HG02943 (cell line): ENCODE data around the gene MBP.

ENCODE experiments used
- ATAC-seq: cut with Tn5 transposase; IDR thresholded peaks from one replicate; pipeline ENCODE4 v1.9.1; 2021; ENCODE audit warnings: mild to moderate bottlenecking, low read depth, moderate library complexity; ENCODE audit not compliant: unreplicated experiment

MBP gene

DNA sequence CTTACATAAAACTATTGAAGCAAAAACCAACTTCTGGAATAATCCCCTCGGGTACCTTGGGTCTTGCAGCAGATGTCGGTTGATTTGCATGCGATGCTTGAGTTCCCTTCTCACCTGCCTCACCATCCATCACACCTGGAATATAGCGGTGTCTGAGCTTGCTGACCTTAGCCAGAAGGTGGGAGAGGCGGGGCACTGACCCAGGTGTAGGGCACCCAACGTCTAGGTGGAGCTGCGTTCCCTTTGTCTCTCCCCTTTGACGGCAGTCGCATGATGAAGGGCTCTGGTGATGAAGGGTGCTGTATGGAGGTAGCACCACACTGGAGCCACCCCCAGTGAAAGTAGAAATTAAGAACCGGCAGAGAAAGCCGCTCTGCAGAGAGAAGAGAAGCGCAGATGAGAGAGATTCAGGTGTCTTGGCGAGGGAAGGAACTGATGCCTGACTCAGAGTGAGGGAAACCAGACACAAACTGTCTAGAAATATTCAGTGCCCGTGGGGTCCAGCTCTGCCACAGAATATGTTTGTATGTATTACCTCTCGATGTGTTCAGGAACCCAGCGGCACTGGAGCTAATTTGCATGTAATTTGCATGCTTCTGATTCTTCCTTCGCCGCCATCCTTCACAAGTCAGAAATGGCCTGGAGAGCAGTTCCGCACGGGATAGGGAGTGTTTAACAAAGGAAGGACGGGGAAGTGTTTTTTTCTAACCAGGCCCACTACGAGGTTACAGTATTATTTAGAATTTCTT, 19.4 kb upstream of the MBP start:
- ATAC-seq = no peak

DNA sequence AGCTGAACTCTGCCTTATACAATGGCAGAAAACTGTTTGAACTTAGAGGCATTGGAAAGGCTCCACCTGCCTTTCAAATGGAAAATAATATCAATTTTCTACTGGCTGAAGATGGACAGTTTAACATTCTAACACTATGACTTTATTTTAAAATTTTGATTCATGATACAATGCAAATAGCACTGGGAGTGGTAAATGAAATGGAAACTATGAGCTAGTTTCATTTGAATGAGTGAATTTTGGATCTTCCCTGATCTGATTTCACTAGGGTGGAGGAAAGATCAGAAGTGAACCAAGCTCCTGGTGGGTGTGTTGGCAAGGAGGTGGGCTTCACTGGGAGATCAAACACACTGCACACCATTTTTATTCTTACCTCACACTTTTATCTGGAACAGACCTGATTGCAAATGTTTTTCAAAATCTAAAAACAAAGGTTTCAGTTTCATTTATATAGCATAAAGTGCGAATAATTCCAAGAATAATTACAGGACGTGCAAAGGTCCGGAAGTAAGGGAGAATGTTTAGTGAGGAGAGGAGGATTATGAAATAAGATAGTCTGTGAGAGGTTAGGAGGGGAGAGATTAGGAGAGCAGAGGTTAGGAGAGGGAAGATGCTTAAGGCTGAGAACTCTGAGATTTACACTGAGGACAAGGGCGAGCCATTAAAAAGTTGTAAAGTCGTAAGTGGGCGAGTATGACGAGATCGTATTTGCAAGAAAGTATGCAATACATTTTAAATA, 18.6 kb upstream of the MBP start:
- no peak for ATAC-seq

DNA sequence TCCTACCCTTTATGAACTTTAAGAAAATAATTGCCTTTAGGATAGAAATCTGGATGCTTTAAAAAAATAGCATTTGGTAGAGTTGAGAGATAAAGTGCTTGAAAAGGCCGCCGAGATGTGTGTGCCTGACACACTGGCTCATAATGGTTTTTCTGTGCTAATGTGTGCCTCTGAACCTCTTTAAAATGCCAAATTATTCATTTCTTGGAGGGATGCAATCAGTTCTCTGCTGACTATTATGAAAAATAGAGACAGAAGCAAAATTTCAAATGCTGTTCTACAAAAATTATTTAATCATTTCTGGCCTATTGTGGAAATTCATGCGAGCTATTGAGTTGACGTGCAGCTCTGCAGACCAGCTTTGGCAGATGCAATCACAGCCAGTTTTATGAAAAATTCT, 18.0 kb upstream of the MBP start:
- ATAC-seq = no peak

DNA sequence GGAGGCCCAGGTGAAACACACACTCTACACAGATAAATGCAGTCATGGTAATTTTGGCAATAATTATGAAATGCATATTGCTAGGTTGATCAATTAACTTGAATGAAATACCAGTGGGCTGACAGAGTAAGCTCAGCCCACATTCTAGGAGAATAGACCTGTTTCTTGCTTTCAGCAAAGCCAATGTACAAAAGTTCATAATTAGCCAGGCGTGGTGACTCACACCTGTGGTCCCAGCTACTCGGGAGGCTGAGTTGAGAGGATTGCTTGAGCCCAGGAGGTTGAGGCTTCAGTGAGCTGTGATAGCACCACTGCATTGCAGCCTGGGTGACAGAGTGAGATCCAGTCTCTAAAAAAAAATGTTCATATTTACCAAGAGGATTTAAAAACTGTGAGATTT, 15.7 kb upstream of the MBP start:
- no peak for ATAC-seq

DNA sequence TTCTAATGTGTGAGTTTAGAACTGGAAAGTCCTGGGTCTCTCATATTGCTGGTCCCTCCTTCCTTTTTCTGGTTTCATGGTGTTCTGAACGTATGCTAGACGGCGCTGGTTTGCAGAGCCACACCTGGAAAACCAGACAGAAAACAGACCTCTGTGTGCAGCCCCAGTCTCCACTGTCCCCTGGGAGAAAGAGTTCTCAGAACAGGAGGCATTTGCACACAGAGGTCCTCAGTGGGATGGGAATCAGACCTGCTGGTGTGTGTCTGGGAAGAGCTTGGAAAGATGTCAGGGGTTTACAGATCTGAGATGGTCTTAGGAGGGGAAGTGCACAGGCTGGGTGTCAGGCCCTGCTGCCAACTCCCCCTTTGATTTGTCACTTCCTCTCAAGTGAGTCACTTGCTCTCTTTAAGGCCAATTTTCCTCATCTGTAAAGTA, 14.9 kb upstream of the MBP start:
- ATAC-seq = no peak

DNA sequence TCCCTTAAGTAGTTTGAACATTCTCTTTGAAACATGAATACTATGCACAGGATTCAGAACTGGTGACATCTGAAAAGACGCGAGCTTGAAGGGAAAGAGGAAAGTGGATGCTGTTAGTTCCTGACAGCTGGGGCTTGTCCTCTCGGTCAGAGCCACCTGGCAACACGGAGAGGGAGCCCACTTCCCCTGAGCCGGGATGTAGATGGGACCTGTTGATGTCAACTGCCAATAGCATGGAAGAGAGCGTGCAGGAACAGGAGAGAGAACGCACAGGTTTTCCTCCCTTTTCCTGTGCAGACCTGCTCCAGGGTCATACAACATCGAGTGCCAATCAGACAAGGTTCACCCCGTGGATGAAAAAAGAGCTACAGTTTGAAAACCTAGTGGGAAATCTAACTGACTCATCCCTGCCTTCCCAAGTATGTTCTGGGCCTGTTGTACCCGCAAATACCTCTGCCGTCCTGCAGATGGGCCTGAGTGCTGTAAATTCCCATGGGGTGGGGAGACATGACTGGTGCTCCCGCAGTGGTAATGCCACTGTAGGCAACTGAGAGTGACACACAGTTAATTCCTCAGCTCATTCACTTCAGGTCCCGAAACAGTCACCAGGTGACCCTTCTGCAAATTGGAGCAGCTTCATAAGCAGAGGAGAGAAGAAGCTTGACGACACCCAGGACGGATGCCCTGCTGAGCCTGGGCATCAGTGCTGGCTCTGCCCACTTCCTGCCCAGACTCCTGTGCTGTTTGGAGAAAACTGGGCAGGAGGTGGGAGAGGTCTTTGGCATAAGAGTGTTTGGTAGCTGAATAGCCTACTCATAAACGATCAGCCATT, 13.9 kb upstream of the MBP start:
- ATAC-seq = no peak

DNA sequence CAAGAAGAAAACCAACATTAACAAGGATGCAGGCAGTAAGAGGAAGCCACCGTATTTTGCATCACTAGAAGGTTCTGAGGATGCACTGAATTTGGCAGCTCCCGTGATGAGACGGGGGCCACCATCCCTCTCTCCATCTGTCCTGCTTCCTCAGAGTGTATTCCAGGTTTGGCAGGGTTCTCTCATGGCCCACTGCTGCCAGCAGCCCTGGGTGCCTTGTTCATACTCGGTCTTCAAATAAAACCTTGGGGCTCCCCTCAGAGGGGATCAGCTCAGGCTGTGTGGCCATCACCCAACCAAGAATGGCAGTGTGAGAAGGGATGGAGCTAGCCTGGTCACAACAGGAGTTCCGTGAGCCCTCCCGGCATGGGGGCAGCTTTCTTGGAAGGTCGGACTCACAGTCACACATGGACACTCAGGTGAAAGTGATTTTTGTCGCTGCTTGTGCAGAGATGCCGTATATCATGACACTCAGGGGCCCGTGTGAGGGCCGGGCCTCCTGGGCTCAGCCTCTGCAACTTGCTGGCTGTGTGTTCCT, 12.8 kb upstream of the MBP start:
- no peak for ATAC-seq

DNA sequence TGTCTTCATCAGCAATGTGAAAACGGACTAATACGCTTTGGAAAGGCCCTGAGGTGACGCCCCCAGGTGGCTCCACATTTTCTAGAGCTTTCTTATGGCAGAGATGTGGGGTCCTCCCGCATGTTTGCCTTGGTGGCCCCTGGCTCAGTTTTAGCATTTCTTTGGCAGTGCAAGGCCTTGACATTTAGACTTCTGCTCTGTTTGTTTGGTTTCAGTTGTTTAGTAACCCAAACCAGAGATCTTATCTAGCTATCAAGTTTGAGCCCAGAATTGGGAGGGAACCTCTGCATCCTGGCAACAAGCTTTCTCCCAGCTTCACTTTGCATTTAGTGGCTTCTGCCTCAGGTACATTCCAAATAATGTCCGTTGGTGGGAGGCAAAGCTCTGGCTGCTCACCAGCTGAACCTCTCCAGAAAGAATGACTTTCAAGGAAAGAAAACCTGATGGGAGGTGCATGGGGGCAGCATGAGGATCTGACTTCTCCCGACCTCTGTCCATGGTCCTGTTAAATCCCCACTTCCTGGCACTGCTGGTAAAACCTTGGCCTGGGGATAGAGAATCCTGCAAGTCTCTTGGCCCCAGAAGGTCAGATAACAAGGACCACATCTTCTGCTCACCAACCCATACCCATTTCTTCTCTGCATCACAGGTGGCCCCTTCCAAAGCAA, 12.0 kb upstream of the MBP start:
- ATAC-seq = no peak

DNA sequence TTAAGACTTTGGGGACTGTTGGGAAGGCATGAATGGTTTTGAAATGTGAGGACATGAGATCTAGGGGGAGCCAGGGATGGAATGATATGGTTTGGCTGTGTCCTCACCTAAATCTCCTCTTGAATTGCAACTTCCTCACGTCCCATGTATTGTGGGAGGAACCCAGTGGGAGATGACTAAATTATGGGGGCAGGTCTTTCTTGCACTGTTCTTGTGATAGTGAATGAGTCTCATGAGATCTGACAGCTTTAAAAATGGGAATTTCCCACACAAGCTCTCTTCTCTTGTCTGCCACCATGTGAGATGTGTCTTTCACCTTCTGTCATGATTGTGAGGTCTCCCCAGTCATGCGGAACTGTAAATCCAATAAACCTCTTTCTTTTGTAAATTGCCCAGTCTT, 11.5 kb upstream of the MBP start:
- no peak for ATAC-seq

DNA sequence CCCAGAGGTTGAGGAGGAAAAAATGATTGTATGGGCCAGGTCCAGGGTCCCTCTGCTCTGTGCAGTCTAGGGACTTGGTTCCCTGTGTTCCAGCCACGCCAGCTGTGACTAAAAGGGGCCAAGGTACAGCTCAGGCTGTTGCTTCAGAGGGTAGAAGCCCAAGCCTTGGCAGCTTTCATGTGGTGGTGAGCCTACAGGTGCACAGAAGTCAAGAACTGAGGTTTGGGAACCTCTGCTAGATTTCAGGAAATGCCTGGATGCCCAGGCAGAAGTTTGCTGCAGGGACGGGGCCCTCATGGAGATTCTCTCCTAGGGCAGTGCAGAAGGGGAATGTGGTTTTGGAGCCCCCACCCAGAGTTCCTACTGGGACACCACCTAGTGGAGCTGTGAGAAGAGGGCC, 10.6 kb upstream of the MBP start:
- ATAC-seq = no peak

DNA sequence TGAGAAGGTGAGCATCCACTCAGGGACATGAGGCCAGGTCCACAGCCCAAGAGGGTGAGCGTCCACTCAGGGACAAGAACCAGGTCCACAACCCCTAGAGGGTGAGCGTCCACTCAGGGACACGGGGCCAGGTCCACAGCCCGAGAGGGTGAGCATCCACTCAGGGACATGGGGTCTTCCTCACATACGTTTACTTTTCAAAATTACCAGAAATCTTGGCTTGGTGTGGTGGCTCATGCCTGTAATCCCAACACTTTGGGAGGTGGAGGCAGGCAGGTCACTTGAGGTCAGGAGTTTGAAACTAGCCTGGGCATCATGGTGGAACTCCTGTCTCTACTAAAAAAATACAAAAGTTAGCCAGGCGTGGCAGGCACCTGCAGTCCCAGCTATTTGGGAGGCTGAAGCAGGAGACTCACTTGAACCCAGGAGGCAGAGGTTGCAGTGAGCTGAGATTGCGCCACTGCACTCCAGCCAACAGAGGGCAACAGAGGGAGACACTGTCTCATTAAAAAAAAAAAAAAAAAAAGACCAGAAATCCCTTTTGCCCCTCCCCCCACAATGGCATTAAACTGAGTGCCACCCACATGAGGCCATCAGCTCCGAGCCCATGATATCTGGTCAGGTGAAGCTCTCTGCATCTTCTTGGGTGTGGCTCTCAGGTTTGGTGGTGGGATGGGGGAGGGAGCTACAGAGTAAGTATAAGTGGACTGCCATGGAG, 9.0 kb upstream of the MBP start:
- ATAC-seq = no peak

DNA sequence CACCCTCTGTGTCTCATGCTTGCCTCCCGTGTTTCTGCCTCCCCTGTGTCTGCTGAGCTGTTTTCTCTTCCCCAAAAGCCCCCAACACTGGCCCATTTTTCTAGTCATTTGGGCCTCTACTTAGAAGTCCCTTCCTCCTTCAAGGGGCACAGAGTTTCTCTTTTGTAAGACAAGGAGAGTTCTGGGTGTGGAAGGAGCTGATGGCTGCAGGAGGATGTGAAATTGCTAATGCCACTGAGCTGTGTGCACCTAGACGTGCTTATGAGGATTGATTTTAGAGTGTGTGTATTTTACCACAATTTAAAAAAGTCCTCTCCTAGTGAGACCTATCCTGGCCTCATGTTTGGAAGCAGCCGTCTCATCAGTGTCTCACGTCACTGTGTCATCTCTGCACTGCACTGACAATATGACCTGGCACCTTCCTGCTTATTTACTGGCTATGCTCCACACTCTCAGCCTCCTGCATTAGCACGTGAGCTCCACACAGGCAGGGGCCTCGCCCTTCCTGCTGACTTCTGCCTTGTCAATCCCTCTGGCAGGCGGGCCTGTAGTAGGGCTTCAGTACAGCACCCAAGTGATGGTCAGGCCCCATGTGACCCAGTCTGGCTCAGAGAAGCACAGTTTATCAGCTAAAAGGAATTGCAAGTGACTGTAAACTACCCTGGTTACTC, 8.0 kb upstream of the MBP start:
- ATAC-seq = no peak

DNA sequence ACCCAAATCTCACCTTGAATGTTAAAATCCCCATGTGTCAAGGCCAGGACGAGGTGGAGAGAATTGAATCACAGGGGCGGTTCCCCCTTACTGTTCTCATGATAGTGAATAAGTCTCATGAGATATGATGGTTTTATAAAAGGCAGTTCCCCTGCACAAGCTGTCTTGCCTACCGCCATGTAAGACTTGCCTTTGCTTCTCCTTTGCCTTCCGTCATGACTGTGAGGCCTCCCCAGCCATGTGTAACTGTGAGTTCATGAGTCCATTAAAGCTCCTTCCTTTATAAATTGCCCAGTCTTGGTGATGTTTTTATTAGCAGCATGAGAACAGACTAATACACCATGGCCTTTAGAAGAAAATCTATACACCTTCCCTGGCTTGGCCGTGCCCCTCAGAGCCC, 7.4 kb upstream of the MBP start:
- ATAC-seq = no peak

DNA sequence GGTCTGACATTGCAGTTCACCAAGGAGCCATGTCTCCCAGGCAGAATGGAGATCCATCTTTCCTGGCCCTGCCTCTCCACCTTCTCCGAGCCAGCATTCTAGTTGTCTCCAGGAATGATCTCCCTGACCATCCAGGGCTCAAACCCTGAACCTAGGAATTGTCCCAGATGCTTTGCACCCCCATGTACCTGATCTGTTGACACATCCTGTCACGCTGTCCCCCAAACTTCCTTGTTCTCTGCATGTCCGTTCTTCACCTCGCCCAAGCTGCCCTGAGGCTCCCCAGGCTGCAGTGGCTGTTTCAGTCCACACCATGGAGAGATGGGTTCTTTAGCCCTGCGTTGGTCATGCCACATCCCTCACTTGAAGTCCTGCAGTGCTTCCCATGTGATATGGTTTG, 7.0 kb upstream of the MBP start:
- ATAC-seq = no peak

DNA sequence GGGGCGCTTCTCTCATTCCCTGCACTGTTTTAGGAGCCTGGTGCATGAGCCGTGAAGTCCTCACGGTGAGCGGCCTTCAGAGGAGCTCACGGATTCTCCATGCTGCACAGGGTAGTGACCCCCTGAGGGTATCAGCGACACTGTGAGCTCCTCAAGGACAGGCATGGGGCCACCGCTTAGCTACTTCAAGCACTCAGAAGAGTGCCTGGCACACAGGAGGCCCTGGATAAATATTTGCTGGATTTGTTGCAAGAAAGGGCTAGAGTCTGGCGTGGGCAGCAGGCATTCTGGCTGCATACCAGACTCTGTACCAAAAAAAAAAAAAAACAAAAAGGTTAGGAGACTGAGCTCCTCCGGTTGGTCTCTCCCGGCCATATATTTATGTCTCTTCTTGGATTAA, 5.7 kb upstream of the MBP start:
- no peak for ATAC-seq

DNA sequence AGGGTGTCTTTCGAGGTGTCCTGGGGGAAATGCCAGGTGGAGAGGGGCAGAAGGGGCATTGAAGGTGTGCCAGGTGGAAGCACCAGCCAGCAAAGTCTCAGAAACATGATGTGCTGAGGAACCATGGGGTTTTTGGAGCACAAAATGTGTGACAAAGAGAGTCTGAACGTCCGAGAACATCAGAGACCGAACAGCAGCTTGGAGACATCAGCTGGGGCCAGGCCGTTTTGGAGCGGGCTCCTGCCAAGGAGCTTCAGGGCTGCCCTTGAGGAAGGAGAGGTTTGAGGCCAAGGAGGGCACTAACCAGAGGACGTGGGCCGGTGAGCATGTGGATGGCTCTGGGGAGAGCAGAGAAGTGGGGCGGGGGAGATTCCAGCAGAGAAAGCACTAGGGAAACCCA, 5.3 kb upstream of the MBP start:
- no peak for ATAC-seq

DNA sequence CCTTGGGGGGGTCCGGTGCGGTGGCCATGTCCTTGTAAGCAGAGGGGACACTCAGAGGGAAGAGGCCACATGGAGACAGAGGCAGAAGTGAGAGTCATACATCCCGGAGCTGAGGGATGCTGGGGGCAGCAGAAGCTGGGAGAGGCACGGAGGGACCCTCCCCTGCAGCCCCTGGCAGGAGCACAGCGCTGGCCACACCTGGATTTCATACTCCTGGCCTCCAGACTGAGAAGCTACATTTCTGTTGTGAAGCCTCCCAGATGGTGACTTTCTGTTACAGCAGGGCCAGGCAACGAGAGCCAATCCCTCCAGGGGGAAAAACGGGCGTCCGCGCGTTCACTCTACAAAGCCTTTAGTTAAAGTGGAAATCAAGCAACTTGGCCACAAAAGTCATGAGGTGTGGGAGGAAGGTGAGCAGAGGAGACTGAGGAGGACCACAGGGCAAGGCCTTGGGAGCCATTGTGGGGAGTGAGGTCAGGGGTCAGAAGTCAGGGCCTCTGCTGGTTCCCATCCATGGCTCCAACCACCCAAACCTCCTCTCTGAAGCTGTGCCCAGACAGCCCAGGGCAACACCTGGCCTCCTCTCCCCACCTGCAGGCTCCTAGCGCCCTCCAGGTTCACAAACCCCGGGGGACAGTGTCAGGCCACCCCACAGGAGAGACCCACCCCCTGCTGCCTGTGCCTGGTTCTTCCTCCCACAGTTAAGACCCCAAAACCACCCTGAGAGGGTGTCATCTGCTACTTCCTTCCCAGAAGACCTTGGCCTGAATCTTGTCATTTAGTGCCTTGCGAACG, 4.5 kb upstream of the MBP start:
- ATAC-seq = no peak

DNA sequence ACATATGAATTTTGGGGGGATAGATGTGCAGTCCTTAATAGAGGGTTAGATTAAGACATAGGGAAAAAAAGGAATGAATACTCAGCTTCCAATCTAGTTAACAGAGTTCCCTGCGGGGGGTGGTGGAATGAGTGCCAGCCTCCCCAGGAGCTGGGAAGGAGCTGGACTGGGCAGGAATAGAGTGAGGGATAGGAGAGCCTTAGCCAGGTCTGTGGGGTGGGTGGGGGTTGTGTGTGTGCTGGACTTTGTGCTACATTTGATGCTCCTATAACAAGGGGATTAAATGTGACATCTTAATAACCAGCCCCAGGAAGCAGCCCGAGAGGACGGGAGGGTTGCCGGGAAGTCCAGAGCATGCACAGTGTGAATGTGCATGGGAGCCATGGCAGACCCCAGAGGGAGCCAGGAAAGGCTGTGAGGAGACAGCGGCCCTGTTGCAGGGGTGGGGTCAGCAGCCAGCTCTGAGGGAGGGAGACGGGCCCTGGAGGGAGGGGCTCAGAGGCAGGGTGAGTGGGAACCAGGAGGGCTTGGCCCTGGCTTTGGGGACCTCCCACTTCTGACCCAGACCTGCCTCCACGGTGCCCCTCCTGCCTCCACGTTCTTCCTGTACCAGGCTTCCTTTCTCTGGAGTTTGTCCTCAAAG, 3.6 kb upstream of the MBP start:
- no peak for ATAC-seq
